ENCODE results near the gene TOX3. TPM values are rescaled to one million over a fixed set of nuclear protein-coding genes. Genes with fewer than 3 reads are reported as not detected.

TOX3 gene
- polyA plus RNA-seq, 1 donor from 2014 or later, result 2.3 TPM

- H3K27me3 ChIP-seq (ENCODE audit: insufficient read depth, low read depth, low read length), result no peaks in the 10 kb centered on the region
- no peak overlapping the region for H3K4me2 ChIP-seq (ENCODE audit: low read length)
- TF ChIP-seq RAD21 (conservative IDR thresholded peaks at IDR 0.05), result no peak
- TF ChIP-seq TAF1 (IDR thresholded peaks at IDR 0.05; ENCODE audit: low read depth), result no peak
- TF ChIP-seq REST (IDR thresholded peaks at IDR 0.05; ENCODE audit: borderline replicate concordance), result no peak
- H3K9me2 ChIP-seq (ENCODE audit: insufficient read depth, low read length), result no peaks in the 10 kb centered on the region
- H3K9me3 ChIP-seq (ENCODE audit: low read length), result no peaks in the 10 kb centered on the region
- no peak overlapping the region for H2AFZ ChIP-seq (ENCODE audit: low read depth, low read length)
- H3K27ac ChIP-seq (ENCODE audit: low read length), result no peak overlapping the region
- H3K4me3 ChIP-seq (ENCODE audit: low read length), result no peak overlapping the region
- no peaks in the 10 kb centered on the region for H3F3A ChIP-seq (ENCODE audit: insufficient read depth, low read length, poor library complexity, severe bottlenecking)
- no peaks in the 10 kb centered on the region for H3K79me2 ChIP-seq (replicated peaks; ENCODE audit: insufficient read depth, low read length)
- H3K9ac ChIP-seq (ENCODE audit: low read length), result no peak overlapping the region
- H4K20me1 ChIP-seq (ENCODE audit: insufficient read depth), result no peaks in the 10 kb centered on the region
- H3K36me3 ChIP-seq (ENCODE audit: insufficient read depth, low read length), result no peaks in the 10 kb centered on the region
These were observed 138.6 kb downstream of the TOX3 start for GRCh38 chr16:52408191-52408845.

- Histone ChIP-seq H3K9me2 (ENCODE audit: insufficient read depth, low read length) (no peaks in the 10 kb centered on the region), H2AFZ (ENCODE audit: low read depth, low read length) (no peak overlapping the region), H3F3A (ENCODE audit: insufficient read depth, low read length, poor library complexity, severe bottlenecking) (no peaks in the 10 kb centered on the region), H3K27me3 (ENCODE audit: insufficient read depth, low read depth, low read length) (no peaks in the 10 kb centered on the region), H3K36me3 (ENCODE audit: insufficient read depth, low read length) (no peaks in the 10 kb centered on the region), H3K79me2 (replicated peaks; ENCODE audit: insufficient read depth, low read length) (no peaks in the 10 kb centered on the region), H3K9me3 (ENCODE audit: low read length) (no peaks in the 10 kb centered on the region), H3K27ac (ENCODE audit: low read length) (no peak overlapping the region), H4K20me1 (ENCODE audit: insufficient read depth) (no peaks in the 10 kb centered on the region), H3K9ac (ENCODE audit: low read length) (no peak overlapping the region), H3K4me3 (ENCODE audit: low read length) (no peak overlapping the region), H3K4me2 (ENCODE audit: low read length) (no peak overlapping the region)
- TF ChIP-seq TAF1 (IDR thresholded peaks at IDR 0.05; ENCODE audit: low read depth), result no peak
These were observed 139.2 kb downstream of the TOX3 start for GRCh38 chr16:52407778-52408177.

GRCh38 chr16:52405441-52405840, 141.5 kb downstream of the TOX3 start:
- no peak overlapping the region for H3K27ac ChIP-seq (ENCODE audit: low read length)
- no peak overlapping the region for H3K4me3 ChIP-seq (ENCODE audit: low read length)
- H3K4me2 ChIP-seq (ENCODE audit: low read length), result no peak overlapping the region
- no peaks in the 10 kb centered on the region for H3F3A ChIP-seq (ENCODE audit: insufficient read depth, low read length, poor library complexity, severe bottlenecking)
- no peak overlapping the region for H3K9ac ChIP-seq (ENCODE audit: low read length)
- no peaks in the 10 kb centered on the region for H3K9me3 ChIP-seq (ENCODE audit: low read length)
- H3K9me2 ChIP-seq (ENCODE audit: insufficient read depth, low read length), result no peaks in the 10 kb centered on the region
- H4K20me1 ChIP-seq (ENCODE audit: insufficient read depth), result no peaks in the 10 kb centered on the region
- TF ChIP-seq EZH2 (IDR thresholded peaks at IDR 0.05; ENCODE audit: borderline replicate concordance, insufficient read depth, low read length, poor library complexity, severe bottlenecking) (no peak), REST (IDR thresholded peaks at IDR 0.05; ENCODE audit: borderline replicate concordance) (no peak), SMC3 (conservative IDR thresholded peaks at IDR 0.05; ENCODE audit: poor library complexity) (no peak), MXI1 (conservative IDR thresholded peaks at IDR 0.05; ENCODE audit: poor library complexity, severe bottlenecking) (no peak), TAF1 (IDR thresholded peaks at IDR 0.05; ENCODE audit: low read depth) (no peak)
- no peaks in the 10 kb centered on the region for H3K27me3 ChIP-seq (ENCODE audit: insufficient read depth, low read depth, low read length)
- no peaks in the 10 kb centered on the region for H3K36me3 ChIP-seq (ENCODE audit: insufficient read depth, low read length)
- H2AFZ ChIP-seq (ENCODE audit: low read depth, low read length), result no peak overlapping the region
- no peaks in the 10 kb centered on the region for H3K79me2 ChIP-seq (replicated peaks; ENCODE audit: insufficient read depth, low read length)
